Stimulated activated CD4-positive, alpha-beta T cell treated with anti-CD3 and anti-CD28 coated beads, Interleukin-1b, Interleukin-23, amount 100 ng/mL, for 4 hours (primary cell): ENCODE data around the gene SAA4.
"Not testable (repeated sequence)": the region's sequence is repeated elsewhere in the genome, so short reads cannot be mapped to it uniquely, and the experiment has no call there.

Source experiments
- DNase-seq, 2 donors: peaks; one replicate each; pipeline ENCODE4 v3.0.0-alpha.2; 2020; ENCODE audit warnings: low read depth in 2 of 2

The SAA4 gene

GRCh38 chr11:18246379-18247190 is 10.0 kb upstream of the SAA4 start:
- not testable (repeated sequence) for DNase-seq

GRCh38 chr11:18245396-18245795 is 8.8 kb upstream of the SAA4 start:
- DNase-seq, result no peak

- DNase-seq, result peak in 1 of 2 donors; percentile 47
Measured at GRCh38 chr11:18243783-18244362, 7.3 kb upstream of the SAA4 start.

GRCh38 chr11:18239655-18240054 is 3.1 kb upstream of the SAA4 start:
- DNase-seq, result no peak

- DNase-seq, result no peak
Measured at GRCh38 chr11:18235394-18236334, 938 bp downstream of the SAA4 start.

- no peak for DNase-seq
Measured at GRCh38 chr11:18233912-18234311, 2.7 kb downstream of the SAA4 start.

GRCh38 chr11:18230859-18231258 is 5.7 kb downstream of the SAA4 start:
- no peak for DNase-seq

- DNase-seq, result no peak
Measured at GRCh38 chr11:18229501-18229900, 7.1 kb downstream of the SAA4 start.

- DNase-seq, result no peak
Measured at GRCh38 chr11:18225913-18226312, 10.7 kb downstream of the SAA4 start.

GRCh38 chr11:18223591-18224387 is 12.8 kb downstream of the SAA4 start:
- DNase-seq, result no peak

- no peak for DNase-seq
Measured at GRCh38 chr11:18222814-18223421, 13.7 kb downstream of the SAA4 start.

- no peak for DNase-seq
Measured at GRCh38 chr11:18221274-18221876, 15.2 kb downstream of the SAA4 start.

- DNase-seq, result no peak
Measured at GRCh38 chr11:18209058-18209457, 27.5 kb downstream of the SAA4 start.

- DNase-seq, result no peak
Measured at GRCh38 chr11:18204771-18205170, 31.8 kb downstream of the SAA4 start.

GRCh38 chr11:18204220-18204619 is 32.4 kb downstream of the SAA4 start:
- no peak for DNase-seq

- no peak for DNase-seq
Measured at GRCh38 chr11:18203723-18204122, 32.9 kb downstream of the SAA4 start.

- DNase-seq, result not testable (repeated sequence)
Measured at GRCh38 chr11:18197738-18198137, 38.9 kb downstream of the SAA4 start.

- no peak for DNase-seq
Measured at GRCh38 chr11:18196532-18196931, 40.1 kb downstream of the SAA4 start.

- no peak for DNase-seq
Measured at GRCh38 chr11:18193010-18193409, 43.6 kb downstream of the SAA4 start.

- no peak for DNase-seq
Measured at GRCh38 chr11:18191376-18191775, 45.2 kb downstream of the SAA4 start.
